ENCODE measurements around the gene PIGW. TPM values are rescaled to one million over a fixed set of nuclear protein-coding genes. Genes with fewer than 3 reads are reported as not detected.

The PIGW gene
- total and polyA plus RNA-seq, 9 of the 15 experiments (the other 6 are each of a cell fraction or from before 2014, with no cell fraction given): 9.5 to 33.9 (median 21.2) TPM

GRCh38 chr17:36534840-36535668 is at the start of gene PIGW, which contains the start of gene MYO19 (continued):
- TF ChIP-seq, protein P1, sequence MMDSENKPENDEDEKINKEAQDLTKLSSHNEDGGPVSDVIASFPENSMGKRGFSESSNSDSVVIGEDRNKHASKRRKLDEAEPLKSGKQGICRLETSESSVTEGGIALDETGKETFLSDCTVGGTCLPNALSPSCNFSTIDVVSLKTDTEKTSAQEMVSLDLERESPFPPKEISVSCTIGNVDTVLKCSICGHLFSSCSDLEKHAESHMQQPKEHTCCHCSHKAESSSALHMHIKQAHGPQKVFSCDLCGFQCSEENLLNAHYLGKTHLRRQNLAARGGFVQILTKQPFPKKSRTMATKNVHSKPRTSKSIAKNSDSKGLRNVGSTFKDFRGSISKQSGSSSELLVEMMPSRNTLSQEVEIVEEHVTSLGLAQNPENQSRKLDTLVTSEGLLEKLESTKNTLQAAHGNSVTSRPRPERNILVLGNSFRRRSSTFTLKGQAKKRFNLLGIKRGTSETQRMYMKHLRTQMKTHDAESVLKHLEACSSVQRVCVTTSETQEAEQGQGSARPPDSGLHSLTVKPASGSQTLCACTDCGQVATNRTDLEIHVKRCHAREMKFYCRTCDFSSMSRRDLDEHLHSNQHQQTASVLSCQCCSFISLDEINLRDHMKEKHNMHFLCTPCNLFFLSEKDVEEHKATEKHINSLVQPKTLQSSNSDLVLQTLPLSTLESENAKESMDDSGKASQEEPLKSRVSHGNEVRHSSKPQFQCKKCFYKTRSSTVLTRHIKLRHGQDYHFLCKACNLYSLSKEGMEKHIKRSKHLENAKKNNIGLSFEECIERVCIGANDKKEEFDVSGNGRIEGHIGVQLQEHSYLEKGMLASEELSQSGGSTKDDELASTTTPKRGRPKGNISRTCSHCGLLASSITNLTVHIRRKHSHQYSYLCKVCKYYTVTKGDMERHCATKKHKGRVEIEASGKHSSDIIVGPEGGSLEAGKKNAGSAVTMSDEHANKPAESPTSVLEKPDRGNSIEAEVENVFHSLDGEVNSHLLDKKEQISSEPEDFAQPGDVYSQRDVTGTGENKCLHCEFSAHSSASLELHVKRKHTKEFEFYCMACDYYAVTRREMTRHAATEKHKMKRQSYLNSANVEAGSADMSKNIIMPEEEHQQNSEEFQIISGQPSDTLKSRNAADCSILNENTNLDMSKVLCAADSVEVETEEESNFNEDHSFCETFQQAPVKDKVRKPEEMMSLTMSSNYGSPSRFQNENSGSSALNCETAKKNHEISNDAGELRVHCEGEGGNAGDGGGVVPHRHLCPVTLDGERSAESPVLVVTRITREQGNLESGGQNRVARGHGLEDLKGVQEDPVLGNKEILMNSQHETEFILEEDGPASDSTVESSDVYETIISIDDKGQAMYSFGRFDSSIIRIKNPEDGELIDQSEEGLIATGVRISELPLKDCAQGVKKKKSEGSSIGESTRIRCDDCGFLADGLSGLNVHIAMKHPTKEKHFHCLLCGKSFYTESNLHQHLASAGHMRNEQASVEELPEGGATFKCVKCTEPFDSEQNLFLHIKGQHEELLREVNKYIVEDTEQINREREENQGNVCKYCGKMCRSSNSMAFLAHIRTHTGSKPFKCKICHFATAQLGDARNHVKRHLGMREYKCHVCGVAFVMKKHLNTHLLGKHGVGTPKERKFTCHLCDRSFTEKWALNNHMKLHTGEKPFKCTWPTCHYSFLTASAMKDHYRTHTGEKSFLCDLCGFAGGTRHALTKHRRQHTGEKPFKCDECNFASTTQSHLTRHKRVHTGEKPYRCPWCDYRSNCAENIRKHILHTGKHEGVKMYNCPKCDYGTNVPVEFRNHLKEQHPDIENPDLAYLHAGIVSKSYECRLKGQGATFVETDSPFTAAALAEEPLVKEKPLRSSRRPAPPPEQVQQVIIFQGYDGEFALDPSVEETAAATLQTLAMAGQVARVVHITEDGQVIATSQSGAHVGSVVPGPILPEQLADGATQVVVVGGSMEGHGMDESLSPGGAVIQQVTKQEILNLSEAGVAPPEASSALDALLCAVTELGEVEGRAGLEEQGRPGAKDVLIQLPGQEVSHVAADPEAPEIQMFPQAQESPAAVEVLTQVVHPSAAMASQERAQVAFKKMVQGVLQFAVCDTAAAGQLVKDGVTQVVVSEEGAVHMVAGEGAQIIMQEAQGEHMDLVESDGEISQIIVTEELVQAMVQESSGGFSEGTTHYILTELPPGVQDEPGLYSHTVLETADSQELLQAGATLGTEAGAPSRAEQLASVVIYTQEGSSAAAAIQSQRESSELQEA (IDR thresholded peaks at IDR 0.05; ENCODE audit: low read depth): no peak
- TF ChIP-seq POLR2AphosphoS2 (IDR thresholded peaks at IDR 0.05; ENCODE audit: low read length) (peak; percentile 63; the same call in 1 of the 2 replicates), SREBF1 (IDR thresholded peaks at IDR 0.05; ENCODE audit: borderline replicate concordance, low read depth, low read length) (no peak), RBM34 (IDR thresholded peaks at IDR 0.05; ENCODE audit: borderline replicate concordance, insufficient read depth, low read length) (no peak), YBX1 (IDR thresholded peaks at IDR 0.05) (no peak), ZBTB12 (CRISPR knock-in tag; IDR thresholded peaks at IDR 0.05) (no peak), BCOR (IDR thresholded peaks at IDR 0.05) (no peak), TRIM24 (IDR thresholded peaks at IDR 0.05) (no peak; a peak in 1 of 4 replicates), ZNF699 (CRISPR knock-in tag; IDR thresholded peaks at IDR 0.05; ENCODE audit: insufficient replicate concordance) (no peak), CBFB (CRISPR knock-in tag; IDR thresholded peaks at IDR 0.05) (no peak), ARHGAP35 (IDR thresholded peaks at IDR 0.05; ENCODE audit: partially characterized antibody) (peak; percentile 66), ZNF232 (CRISPR knock-in tag; IDR thresholded peaks at IDR 0.05) (no peak), ZNF584 (CRISPR knock-in tag; IDR thresholded peaks at IDR 0.05; ENCODE audit: low read depth) (peak; percentile 51; the same call in 1 of the 2 replicates), FOXA3 (CRISPR knock-in tag; conservative IDR thresholded peaks at IDR 0.05 in 1 of 2, IDR thresholded peaks at IDR 0.05 in 1 of 2) (no peak), NR1H2 (CRISPR knock-in tag; IDR thresholded peaks at IDR 0.05) (no peak)
- TF ChIP-seq, protein P2, sequence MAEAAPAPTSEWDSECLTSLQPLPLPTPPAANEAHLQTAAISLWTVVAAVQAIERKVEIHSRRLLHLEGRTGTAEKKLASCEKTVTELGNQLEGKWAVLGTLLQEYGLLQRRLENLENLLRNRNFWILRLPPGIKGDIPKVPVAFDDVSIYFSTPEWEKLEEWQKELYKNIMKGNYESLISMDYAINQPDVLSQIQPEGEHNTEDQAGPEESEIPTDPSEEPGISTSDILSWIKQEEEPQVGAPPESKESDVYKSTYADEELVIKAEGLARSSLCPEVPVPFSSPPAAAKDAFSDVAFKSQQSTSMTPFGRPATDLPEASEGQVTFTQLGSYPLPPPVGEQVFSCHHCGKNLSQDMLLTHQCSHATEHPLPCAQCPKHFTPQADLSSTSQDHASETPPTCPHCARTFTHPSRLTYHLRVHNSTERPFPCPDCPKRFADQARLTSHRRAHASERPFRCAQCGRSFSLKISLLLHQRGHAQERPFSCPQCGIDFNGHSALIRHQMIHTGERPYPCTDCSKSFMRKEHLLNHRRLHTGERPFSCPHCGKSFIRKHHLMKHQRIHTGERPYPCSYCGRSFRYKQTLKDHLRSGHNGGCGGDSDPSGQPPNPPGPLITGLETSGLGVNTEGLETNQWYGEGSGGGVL (CRISPR knock-in tag; IDR thresholded peaks at IDR 0.05): no peak
